Endometrial microvascular endothelial cells (primary cell): Measurements from ENCODE around the gene MIDN. TPM values are rescaled to one million over a fixed set of nuclear protein-coding genes. Genes with fewer than 3 reads are reported as not detected.

ENCODE experiments used
- in situ Hi-C: cut with HindIII; loops from 2 replicates; pipeline ENCODE4 v1.10.0; 2017; ENCODE audit warnings: low sequenced_read_pairs, low pct_unique_long_range_greater_than_20kb; ENCODE audit errors: inconsistent ontology term
- total RNA-seq: library from RNA; depleted of rRNA; stranded (reverse); fragments of >200 nt; gene quantifications from one replicate; pipeline ENCODE4 v1.2.3, GENCODE V29; 2015; ENCODE audit errors: inconsistent ontology term

The MIDN gene
- total RNA-seq, 1 donor from 2014 or later, result 13.8 TPM

DNA sequence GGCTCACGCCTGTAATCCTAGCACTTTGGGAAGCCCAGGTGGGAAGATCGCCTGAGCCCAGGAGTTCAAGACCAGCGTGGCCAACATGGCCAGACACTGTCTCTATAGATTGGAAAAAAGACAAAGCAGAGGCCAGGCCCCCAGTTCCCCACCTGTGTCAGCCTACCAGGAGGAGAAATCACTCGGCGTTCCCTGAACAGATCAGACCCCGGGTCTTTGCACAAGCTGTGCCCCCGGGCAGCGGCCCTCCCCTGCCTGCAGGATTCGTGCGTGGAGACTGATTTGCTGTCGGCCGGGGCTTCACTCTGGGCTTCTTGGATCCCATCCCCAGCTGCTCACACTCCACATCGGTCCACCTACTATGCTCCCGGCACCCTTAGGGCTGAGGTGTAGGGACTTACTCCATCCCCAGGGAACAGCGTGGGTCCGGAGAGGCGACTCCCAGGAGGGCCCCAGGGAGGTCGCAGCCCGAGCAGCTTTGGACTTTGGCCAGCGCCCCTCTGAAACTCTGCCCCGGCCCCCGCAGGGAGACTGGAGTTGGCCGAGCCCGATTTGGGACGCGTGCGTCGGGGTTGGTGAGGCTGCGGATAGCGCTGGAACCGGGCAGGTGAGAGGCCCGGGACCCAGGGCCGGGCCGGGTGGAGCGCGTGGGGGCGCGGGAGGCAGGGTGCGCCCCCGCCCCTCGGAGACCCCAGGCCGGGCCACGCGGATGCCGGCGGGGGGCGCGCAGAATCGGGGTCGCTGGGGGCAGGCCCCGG lies 36.8 kb downstream of the MIDN start:
- in situ Hi-C loops, result no loop called here

GRCh38 chr19:1285737-1286360 lies 37.5 kb downstream of the MIDN start, which contains the start of gene EFNA2:
Gene EFNA2, plus strand, starts transcription at chr19:1285873. Its CDS starts 296 bp downstream, at chr19:1286169.
- in situ Hi-C loops, result no loop called here

DNA sequence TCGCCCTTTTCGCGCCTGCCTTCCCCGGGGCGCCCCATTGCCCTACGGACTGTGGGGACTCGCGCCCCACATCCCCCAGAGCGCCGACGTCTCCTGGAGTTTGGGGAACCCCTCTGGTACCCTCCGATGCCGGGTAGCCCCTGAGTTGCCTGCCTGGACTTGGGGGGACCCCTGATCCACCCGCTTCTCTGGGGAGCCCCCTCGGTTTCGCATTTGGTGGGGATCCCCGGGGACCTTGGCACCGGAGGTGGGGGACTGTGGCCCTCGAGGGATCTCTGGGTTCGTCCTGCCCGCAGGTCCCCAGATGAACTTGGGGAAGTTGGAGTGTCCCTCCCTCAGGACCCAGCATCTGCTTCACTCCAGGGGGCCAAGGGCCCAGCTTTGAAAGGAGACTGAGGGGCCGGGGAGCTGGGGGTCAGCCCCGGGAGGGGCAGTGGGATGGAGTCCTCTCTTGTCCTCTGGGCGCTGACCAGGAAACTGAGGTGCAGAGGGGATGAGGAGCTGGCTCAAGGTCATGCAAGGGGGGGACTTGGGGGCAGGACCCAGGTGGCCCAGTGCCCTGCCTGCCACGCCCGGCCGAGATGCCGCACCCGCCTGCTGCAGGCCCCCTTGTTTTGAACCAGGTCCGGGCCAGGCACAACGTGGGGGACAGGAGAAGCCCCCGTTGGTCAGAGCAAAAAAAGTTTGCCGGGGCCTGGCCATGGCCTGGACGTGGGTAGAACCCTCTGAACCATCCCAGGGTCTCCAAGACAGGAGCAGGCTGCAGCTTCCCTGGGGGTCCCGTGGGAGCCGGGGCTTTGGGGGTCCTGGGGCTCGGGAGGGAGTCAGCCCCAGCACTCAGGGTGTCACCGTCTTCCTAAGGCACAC lies 38.3 kb downstream of the MIDN start:
- in situ Hi-C loops, result no loop called here

GRCh38 chr19:1287354-1288225 lies 39.2 kb downstream of the MIDN start:
- in situ Hi-C loops, result no loop called here

DNA sequence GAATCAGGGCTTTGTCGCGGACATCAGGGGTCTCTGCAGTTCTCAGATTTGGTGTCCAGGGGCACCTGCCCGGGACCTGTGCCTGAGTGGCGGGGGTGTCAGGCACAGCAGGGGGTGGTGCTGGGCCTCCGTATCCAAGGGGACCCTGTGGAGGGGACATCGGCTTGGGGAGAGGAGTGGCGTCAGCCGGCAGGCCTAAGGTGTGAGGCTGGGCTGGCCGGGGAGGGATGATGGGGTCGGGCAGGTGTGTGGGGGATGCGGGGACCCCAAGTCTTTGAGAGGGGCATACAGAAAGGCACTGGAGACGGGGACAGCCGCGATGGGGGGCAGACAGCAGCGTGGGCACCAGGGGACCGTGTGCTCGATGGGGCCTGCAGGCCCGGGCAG lies 39.8 kb downstream of the MIDN start:
- in situ Hi-C loops, result no loop called here

GRCh38 chr19:1288833-1289685 lies 40.7 kb downstream of the MIDN start:
- in situ Hi-C loops, result no loop called here

- in situ Hi-C loops, result no loop called here
These were observed 41.3 kb downstream of the MIDN start for GRCh38 chr19:1289686-1290025.

DNA sequence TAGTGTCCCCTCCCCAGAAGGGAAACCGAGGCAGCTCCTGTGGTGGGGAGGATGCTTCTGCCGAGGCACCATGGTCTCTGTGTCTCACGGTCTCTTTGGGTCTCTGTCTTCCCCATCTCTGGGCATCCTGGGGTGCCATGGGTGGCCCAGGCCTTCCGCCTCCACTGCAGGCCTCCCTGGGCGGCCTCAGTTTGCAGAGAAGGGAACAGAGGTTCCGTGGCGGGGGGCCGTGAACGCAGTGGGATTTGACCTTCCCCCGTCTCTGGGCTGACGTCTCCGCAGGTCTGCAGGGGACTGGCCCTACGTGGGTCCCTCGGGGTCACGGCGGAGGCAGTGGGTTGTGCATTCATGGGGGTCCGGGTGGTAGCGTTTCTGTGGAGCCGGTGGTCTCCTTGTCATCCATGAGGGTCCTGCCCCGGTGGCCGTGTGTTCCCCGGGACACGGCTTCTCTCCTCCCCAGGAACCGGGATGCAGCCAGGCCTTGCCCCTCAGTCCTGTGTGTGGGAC lies 41.9 kb downstream of the MIDN start:
- in situ Hi-C loops, result no loop called here

- in situ Hi-C loops, result no loop called here
These were observed 42.6 kb downstream of the MIDN start for GRCh38 chr19:1290703-1291651.

GRCh38 chr19:1291761-1292418 lies 43.5 kb downstream of the MIDN start:
- in situ Hi-C loops, result no loop called here

DNA sequence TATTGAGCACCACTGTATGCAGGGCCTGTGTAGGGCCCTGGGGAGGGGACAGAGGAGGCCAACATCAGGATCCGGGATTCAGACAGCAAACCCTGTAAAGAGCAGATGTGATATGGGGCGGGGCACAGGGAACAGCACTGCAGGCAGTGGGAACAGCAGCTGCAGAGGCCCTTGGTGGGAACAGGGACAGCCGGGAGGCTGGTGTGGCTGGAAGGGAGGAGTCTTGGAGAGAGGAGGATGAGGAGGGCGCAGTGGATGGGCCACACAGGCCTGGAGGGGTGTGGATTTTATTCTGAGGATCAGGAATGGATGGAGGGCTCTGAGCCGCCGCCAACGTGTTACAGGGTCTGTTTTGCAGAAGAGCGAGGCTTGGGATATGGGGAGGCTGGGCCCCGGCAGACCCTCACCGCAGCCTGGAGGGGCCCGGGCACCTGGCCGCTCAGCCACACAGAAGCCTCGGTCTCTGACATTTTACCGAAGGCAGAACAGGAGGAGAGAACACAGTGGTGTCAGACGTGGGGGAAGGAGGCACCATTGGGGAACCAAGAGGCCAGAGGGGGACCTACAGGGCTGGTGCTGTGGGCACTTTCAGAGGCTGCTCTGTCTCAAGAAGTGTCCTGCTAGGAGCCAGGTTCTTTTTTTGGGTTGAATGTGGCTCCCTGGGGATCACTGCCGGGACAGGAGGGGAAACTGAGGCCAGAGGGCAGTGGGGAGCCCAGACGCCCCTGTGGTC lies 44.2 kb downstream of the MIDN start:
- in situ Hi-C loops, result no loop called here

GRCh38 chr19:1293782-1294604 lies 45.6 kb downstream of the MIDN start:
- in situ Hi-C loops, result no loop called here

DNA sequence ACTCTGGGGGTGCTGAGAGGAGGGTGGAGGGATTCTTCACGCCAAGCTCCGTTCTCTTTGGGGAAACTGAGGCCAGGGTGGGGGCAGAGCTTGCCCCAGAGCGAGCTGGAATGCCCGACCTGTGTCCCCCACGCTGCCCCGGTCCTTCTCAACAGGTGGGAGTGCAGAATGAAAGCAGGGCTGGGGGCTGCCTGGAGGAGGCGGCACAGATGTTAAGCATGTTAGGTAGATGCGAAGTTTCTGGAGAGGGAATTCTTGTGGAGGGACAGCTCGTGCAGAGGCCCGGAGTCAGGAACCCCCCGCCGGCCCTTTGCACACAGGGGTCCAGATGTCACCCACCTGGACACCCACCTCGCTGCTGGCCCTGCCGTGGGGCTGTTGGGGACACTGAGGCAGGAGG lies 46.3 kb downstream of the MIDN start:
- in situ Hi-C loops, result no loop called here

- in situ Hi-C loops, result no loop called here
These were observed 47.0 kb downstream of the MIDN start for GRCh38 chr19:1295169-1296012.
